VCaP (cell line): Measurements from ENCODE around the gene CILP2.

ENCODE experiments used
- H3K27ac ChIP-seq: fragments of 450-650 bp; 2 replicates; pipeline ENCODE4 v1.5.1; 2017
- TF ChIP-seq, protein P1 (sequence below): fragments of 450-650 bp; conservative IDR thresholded peaks from 2 replicates; pipeline ENCODE4 v1.5.1; 2017; ENCODE audit warnings: mild to moderate bottlenecking, moderate library complexity

Gene CILP2

DNA sequence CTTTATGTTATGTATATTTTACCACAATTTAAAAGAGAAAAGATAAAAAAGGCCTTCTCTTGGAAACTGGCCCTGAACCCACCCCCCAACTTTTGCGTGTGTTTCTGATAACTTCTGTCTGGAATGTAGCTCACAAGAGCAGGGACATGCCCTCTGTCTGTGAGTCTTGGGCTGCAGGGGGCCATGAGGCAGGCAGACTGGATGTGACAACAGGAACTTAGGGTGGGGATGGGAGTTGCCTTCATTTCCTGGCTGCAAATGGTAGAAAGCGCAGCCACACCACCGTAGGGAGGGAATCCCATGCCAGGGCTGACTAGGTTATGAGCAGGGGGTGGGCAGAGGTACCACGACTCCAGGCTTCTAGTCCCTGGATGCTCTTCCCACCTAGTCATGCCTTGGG lies 21.9 kb downstream of the CILP2 start:
- no peak overlapping the region for H3K27ac ChIP-seq
- TF ChIP-seq, protein P1, sequence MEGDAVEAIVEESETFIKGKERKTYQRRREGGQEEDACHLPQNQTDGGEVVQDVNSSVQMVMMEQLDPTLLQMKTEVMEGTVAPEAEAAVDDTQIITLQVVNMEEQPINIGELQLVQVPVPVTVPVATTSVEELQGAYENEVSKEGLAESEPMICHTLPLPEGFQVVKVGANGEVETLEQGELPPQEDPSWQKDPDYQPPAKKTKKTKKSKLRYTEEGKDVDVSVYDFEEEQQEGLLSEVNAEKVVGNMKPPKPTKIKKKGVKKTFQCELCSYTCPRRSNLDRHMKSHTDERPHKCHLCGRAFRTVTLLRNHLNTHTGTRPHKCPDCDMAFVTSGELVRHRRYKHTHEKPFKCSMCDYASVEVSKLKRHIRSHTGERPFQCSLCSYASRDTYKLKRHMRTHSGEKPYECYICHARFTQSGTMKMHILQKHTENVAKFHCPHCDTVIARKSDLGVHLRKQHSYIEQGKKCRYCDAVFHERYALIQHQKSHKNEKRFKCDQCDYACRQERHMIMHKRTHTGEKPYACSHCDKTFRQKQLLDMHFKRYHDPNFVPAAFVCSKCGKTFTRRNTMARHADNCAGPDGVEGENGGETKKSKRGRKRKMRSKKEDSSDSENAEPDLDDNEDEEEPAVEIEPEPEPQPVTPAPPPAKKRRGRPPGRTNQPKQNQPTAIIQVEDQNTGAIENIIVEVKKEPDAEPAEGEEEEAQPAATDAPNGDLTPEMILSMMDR = no peak

GRCh38 chr19:19561946-19562664 lies 24.0 kb downstream of the CILP2 start:
- TF ChIP-seq, protein P1 = no peak

DNA sequence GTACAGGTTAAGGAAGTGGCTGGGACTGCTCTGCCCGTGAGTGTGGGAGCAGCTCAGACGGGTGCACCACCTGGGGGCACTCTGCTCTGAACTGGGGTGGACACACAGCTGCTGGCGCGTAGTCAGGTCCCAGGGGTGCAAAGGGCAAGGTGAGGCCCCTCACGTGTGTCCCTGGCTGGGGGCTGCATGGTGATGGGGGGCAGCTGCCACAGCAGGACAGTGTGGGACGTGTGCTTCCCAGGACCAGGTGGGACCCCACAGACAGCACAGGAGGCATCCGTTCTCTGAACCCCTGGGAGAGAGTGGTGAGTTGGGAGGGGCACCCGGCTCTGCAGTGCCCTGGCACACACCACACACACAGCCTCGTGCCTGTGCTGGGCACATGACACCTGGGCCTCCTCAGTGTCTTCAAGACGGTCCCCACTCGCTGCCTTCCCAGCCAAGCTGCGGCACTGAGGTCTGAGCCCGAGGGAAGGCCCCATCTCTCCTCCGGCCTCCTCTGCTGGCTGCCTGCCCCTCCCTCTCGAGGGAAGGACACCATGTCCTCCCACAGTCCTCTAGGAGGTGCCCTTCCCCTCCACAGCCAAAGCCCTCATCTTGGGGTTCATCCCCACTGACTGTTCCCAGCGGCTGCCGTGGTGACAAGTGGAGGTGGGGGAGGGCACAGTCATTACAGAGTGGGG lies 24.7 kb downstream of the CILP2 start:
- H3K27ac ChIP-seq = no peak overlapping the region
- TF ChIP-seq, protein P1 = no peak

More at GRCh38 chr19:19561946-19562664, 24.0 kb downstream of the CILP2 start:
- no peak overlapping the region for H3K27ac ChIP-seq

GRCh38 chr19:19563348-19563848 lies 25.3 kb downstream of the CILP2 start:
- TF ChIP-seq, protein P1 = no peak
- H3K27ac ChIP-seq = no peak overlapping the region

DNA sequence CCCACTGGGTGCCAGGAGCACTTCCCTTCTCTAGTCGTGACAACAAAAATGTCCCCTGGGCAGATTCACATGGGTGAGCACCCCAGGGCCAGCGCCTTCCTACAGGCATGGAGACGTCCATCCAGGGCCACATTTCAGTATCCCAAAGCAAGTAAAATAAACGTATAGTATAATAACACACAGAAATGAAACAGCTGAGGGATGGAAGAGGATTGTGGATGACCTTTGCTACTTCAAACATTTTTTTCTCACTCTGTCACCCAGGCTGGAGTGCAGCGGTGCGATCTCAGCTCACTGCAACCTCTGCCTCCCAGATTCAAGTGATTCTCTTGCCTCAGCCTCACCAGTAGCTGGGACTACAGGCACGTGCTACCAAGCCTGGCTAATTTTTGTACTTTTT lies 28.2 kb downstream of the CILP2 start:
- no peak overlapping the region for H3K27ac ChIP-seq
- TF ChIP-seq, protein P1 = no peak

GRCh38 chr19:19567391-19567790 lies 29.3 kb downstream of the CILP2 start:
- no peak overlapping the region for H3K27ac ChIP-seq
- TF ChIP-seq, protein P1 = no peak
